Subcutaneous abdominal adipose tissue (tissue), 5 donors: ENCODE results near the gene ASH1L.
"Not testable (repeated sequence)": the region's sequence is repeated elsewhere in the genome, so short reads cannot be mapped to it uniquely, and the experiment has no call there.

Experiments
- H3K27ac ChIP-seq: one replicate; pipeline ENCODE4 v1.7.0; 2013; ENCODE audit warnings: low read depth, mild to moderate bottlenecking, inconsistent platforms, low read length, moderate library complexity
- H3K27me3 ChIP-seq, 5 donors: one replicate each; pipeline ENCODE4 v1.7.0; 2013; ENCODE audit warnings: low read length in 5 of 5, inconsistent platforms in 1 of 5; ENCODE audit not compliant: control insufficient read depth in 5 of 5, insufficient read depth in 4 of 5
- H3K36me3 ChIP-seq, 5 donors: one replicate each; pipeline ENCODE4 v1.7.0; 2013; ENCODE audit warnings: low read length in 5 of 5; ENCODE audit not compliant: control insufficient read depth in 5 of 5, insufficient read depth in 5 of 5
- H3K4me1 ChIP-seq, 5 donors: one replicate each; pipeline ENCODE4 v1.7.0; 2013; ENCODE audit warnings: low read length in 5 of 5, mild to moderate bottlenecking in 3 of 5, moderate library complexity in 1 of 5; ENCODE audit not compliant: control insufficient read depth in 5 of 5, insufficient read depth in 5 of 5
- H3K4me3 ChIP-seq, 5 donors: one replicate each; pipeline ENCODE4 v1.7.0; 2013; ENCODE audit warnings: low read length in 5 of 5, low read depth in 1 of 5
- H3K9ac ChIP-seq, 5 donors: one replicate each; pipeline ENCODE4 v1.7.0; 2013; ENCODE audit warnings: low read length in 5 of 5, mild to moderate bottlenecking in 4 of 5, moderate library complexity in 3 of 5
- H3K9me3 ChIP-seq, 5 donors: one replicate each; pipeline ENCODE4 v1.7.0; 2013; ENCODE audit warnings: low read length in 5 of 5; ENCODE audit not compliant: control insufficient read depth in 5 of 5
- donor health status: healthy.
- donor health status: healthy.
- donor health status: healthy.
- donor health status: healthy.
- donor health status: healthy.

ASH1L gene

GRCh38 chr1:155360051-155360450, 202.6 kb downstream of the ASH1L start:
- H3K27ac ChIP-seq: no peak overlapping the region
- H3K4me1 ChIP-seq: no peaks in the 10 kb centered on the region
- H3K36me3 ChIP-seq: peaks cover 14 to 64% (median 36%) of the 10 kb centered on the region in 5 donors
- H3K9ac ChIP-seq: no peak overlapping the region
- H3K27me3 ChIP-seq: no peaks in the 10 kb centered on the region
- no peaks in the 10 kb centered on the region for H3K9me3 ChIP-seq
- no peak overlapping the region for H3K4me3 ChIP-seq

DNA sequence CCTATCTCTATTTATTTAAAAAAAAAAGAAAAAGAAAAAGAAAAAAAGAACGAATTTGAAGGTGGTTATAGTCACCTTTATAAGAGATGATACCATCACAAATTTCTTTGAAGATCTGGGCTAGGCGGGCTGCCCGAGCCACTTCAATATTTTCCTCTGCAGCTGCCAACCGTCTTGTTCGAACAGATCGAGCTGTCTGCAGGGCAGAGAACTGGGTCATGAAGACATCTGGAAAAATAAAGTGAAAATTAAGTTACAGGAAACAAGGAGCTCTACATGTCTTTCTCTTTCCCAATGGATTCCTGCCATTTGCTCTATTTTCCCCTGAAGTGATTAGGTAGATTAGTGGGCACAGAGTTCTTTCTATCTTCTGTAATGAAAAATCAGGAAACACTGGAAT, 210.0 kb downstream of the ASH1L start:
- Histone ChIP-seq H3K9me3 (no peaks in the 10 kb centered on the region), H3K27ac (no peak overlapping the region), H3K36me3 (peaks cover 40 to 84% (median 62%) of the 10 kb centered on the region in 5 donors), H3K4me1 (no peaks in the 10 kb centered on the region), H3K4me3 (no peak overlapping the region), H3K27me3 (no peaks in the 10 kb centered on the region), H3K9ac (no peak overlapping the region)

DNA sequence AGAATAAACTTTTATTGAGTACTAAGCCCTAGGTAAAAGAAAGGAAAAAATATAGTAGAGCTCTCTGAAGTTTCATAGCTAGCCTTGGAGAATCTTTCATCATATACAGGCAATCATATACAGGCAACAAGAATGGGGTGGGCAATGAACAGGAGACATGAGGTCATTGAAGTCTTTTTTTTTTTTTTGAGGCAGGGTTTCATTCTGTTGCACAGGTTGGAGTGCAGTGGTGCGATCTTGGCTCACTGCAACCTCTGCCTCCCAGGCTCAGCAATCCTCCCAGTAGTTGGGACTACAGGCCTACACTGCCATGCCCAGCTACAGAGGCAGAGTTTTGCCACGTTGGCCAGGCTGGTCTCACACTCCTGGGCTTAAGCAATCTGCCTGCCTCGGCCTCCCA, 219.8 kb downstream of the ASH1L start:
- Histone ChIP-seq H3K4me3 (no peak overlapping the region), H3K4me1 (no peaks in the 10 kb centered on the region), H3K9me3 (no peaks in the 10 kb centered on the region), H3K9ac (no peak overlapping the region), H3K36me3 (peaks cover 62 to 93% (median 78%) of the 10 kb centered on the region in 5 donors), H3K27ac (no peak overlapping the region), H3K27me3 (no peaks in the 10 kb centered on the region)

- Histone ChIP-seq H3K9me3 (no peaks in the 10 kb centered on the region), H3K36me3 (peaks cover 66 to 88% (median 74%) of the 10 kb centered on the region in 5 donors), H3K4me1 (no peaks in the 10 kb centered on the region), H3K4me3 (no peak overlapping the region), H3K9ac (no peak overlapping the region), H3K27me3 (no peaks in the 10 kb centered on the region), H3K27ac (no peak overlapping the region)
These were observed 223.0 kb downstream of the ASH1L start for GRCh38 chr1:155339515-155340097.

DNA sequence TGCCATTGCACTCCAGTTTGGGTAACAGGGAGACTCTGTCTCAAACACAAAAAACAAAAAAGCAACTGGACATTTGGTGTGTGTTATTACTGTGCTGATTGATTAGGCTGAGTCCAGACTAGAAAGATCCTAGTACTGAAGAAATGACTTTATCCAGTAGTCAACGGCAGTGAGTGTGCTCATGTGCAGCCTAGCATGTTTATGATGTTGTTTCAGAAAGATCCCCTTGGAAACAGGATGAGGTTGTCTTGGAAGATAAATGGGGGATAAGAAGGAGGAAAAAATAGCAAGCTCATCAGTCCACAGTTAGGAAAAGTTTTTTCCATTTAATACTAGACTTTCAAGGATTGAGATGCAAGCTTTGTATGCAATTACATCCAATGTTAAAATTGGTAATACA, 227.6 kb downstream of the ASH1L start:
- H3K36me3 ChIP-seq: peaks cover 46 to 72% (median 58%) of the 10 kb centered on the region in 5 donors
- no peaks in the 10 kb centered on the region for H3K9me3 ChIP-seq

DNA sequence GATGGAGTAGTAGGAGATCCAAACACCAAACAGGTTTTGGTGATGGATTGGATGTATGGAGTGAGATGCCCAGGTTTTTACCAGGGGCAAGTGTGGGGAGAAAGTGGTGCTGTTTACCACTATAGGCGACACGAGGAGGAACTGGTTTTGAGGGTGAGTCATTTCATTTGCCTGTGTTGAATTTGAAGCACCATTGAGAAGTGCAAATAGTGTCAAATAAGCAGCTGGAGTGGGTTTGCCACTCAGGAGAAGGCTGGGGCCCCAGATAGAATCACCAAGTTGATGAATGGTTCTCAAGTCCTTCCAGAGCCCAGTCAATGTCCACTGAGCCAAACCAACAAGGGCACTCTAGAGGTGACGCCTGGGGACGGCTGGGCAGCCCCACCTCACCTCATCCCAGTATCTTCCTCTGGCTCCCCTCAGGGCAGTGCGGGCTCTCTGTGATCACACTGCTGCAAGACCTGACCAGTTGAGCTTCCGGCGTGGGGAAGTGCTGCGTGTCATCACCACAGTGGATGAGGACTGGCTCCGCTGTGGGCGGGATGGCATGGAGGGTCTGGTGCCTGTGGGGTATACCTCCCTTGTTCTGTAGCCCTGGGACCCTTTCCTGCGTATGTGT, 232.5 kb downstream of the ASH1L start:
- H3K36me3 ChIP-seq: peaks cover 13 to 64% (median 45%) of the 10 kb centered on the region in 5 donors
- H3K4me1 ChIP-seq: peaks cover 0 to 17% (median 7%) of the 10 kb centered on the region in 5 donors
- H3K4me3 ChIP-seq: no peak overlapping the region
- no peak overlapping the region for H3K9ac ChIP-seq
- H3K9me3 ChIP-seq: no peaks in the 10 kb centered on the region
- H3K27me3 ChIP-seq: no peaks in the 10 kb centered on the region
- H3K27ac ChIP-seq: no peak overlapping the region

More for the DNA sequence above, 227.6 kb downstream of the ASH1L start:
- Histone ChIP-seq H3K4me1 (peaks cover 0 to 4% (median 0%) of the 10 kb centered on the region in 5 donors), H3K27ac (no peak overlapping the region), H3K4me3 (no peak overlapping the region), H3K9ac (no peak overlapping the region), H3K27me3 (no peaks in the 10 kb centered on the region)

DNA sequence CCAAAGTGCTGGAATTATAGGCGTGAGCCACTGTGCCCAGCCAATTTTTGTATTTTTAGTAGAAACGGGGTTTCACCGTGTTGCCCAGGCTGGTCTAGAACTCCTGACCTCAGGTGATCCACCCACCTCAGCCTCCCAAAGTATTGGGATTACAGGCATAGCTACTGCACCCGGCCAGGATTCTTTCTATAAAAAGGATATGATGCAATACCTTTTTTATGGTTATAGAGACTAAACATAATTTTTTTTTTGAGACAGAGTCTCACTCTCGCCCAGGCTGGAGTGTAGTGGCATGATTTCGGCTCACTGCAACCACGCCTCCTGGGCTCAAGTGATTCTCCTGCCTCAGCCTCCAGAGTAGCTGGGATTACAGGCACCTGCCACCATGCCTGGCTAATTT, 233.7 kb downstream of the ASH1L start:
- H3K27ac ChIP-seq, H3K4me3 ChIP-seq, H3K9ac ChIP-seq, H3K9me3 ChIP-seq, H3K27me3 ChIP-seq: not testable (repeated sequence)
- peaks cover 10 to 55% (median 40%) of the 10 kb centered on the region in 5 donors for H3K36me3 ChIP-seq
- H3K4me1 ChIP-seq: peaks cover 0 to 27% (median 16%) of the 10 kb centered on the region in 5 donors

DNA sequence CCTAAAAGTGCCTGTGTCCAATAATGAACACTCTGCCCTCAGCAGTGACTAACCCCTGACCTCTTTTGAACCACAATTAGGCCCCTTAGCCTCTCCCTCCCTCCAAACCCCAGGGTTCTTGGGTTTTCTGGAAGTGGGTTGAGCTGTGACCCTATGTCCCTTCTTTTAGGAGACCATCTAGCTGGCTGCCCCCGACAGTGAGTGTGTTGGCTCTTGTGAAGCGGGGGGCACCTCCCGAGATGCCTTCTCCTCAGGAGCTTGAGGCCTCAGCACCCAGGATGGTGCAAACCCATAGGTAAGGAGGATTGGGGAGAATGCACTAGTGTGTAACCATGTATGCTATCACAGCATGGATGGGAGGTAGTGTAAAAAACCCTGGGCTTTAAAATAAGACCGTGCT, 234.6 kb downstream of the ASH1L start:
- H3K27ac ChIP-seq: no peak overlapping the region
- peaks cover 5 to 48% (median 40%) of the 10 kb centered on the region in 5 donors for H3K36me3 ChIP-seq

GRCh38 chr1:155326631-155327037, 236.0 kb downstream of the ASH1L start:
- Histone ChIP-seq H3K27me3 (no peaks in the 10 kb centered on the region), H3K4me1 (peaks cover 4 to 43% (median 29%) of the 10 kb centered on the region in 5 donors), H3K4me3 (no peak overlapping the region), H3K27ac (no peak overlapping the region), H3K36me3 (peaks cover 5 to 47% (median 40%) of the 10 kb centered on the region in 5 donors), H3K9ac (no peak overlapping the region), H3K9me3 (no peaks in the 10 kb centered on the region)

More for the DNA sequence above, 234.6 kb downstream of the ASH1L start:
- Histone ChIP-seq H3K4me1 (peaks cover 0 to 31% (median 19%) of the 10 kb centered on the region in 5 donors), H3K9ac (peak overlapping the region in 1 of 5 donors; percentile 13), H3K4me3 (no peak overlapping the region), H3K27me3 (no peaks in the 10 kb centered on the region), H3K9me3 (no peaks in the 10 kb centered on the region)

DNA sequence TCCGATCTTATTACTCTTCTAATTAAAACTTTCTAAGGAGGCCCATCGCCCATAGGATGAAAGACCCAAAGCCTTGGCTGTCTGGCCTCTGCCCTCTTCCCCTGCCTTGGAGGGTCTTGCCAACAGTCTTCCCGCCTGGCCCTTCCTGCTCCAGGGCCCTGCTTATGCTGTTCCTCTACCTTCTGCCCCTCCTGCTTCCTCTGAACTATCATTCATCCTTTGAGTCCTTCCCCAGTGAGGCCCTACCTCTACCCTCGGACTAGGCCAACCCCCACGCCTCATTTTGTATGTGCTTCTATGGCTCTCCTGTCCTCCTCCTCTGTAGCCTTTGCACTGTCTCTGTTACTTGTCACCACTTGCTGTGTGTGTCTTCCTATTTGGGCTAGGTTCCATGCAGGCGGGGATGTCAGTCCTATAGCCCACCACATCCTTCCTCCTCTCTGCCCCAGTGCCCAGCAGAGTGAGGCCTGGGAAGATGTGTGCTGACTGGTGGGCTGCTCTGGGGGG, 236.5 kb downstream of the ASH1L start:
- H3K9ac ChIP-seq: peak overlapping the region in 1 of 5 donors; percentile 92
- H3K36me3 ChIP-seq: peaks cover 4 to 42% (median 36%) of the 10 kb centered on the region in 5 donors
- peak overlapping the region; percentile 82 for H3K27ac ChIP-seq
- H3K4me1 ChIP-seq: peaks cover 8 to 47% (median 35%) of the 10 kb centered on the region in 5 donors
- H3K27me3 ChIP-seq: no peaks in the 10 kb centered on the region
- H3K4me3 ChIP-seq: no peak overlapping the region
- H3K9me3 ChIP-seq: no peaks in the 10 kb centered on the region
